HG02981 (cell line): ENCODE measurements around the gene MPZL2.
A peak's percentile ranks its signal among the peaks of the same experiment; 100 is the strongest.

Experiments
- ATAC-seq: cut with Tn5 transposase; IDR thresholded peaks from one replicate; pipeline ENCODE4 v1.9.1; 2021; ENCODE audit warnings: mild to moderate bottlenecking, moderate library complexity; ENCODE audit not compliant: unreplicated experiment

MPZL2 gene

GRCh38 chr11:118243993-118244762 lies 19.9 kb downstream of the MPZL2 start:
- no peak for ATAC-seq

- ATAC-seq = no peak
Measured at GRCh38 chr11:118243161-118243560, 20.9 kb downstream of the MPZL2 start.

GRCh38 chr11:118241764-118242098 lies 22.4 kb downstream of the MPZL2 start:
- no peak for ATAC-seq

GRCh38 chr11:118240999-118241763 lies 22.9 kb downstream of the MPZL2 start:
- peak; percentile 81 for ATAC-seq

- ATAC-seq = no peak
Measured at GRCh38 chr11:118239509-118240205, 24.4 kb downstream of the MPZL2 start.

GRCh38 chr11:118238929-118239328 lies 25.2 kb downstream of the MPZL2 start:
- no peak for ATAC-seq

GRCh38 chr11:118238421-118238820 lies 25.7 kb downstream of the MPZL2 start:
- no peak for ATAC-seq

GRCh38 chr11:118236170-118236569 lies 27.9 kb downstream of the MPZL2 start:
- ATAC-seq = no peak

- ATAC-seq = no peak
Measured at GRCh38 chr11:118234833-118235232, 29.3 kb downstream of the MPZL2 start.

GRCh38 chr11:118233850-118234249 lies 30.2 kb downstream of the MPZL2 start:
- no peak for ATAC-seq

GRCh38 chr11:118233377-118233776 lies 30.7 kb downstream of the MPZL2 start:
- ATAC-seq = no peak

- ATAC-seq = no peak
Measured at GRCh38 chr11:118232659-118233058, 31.4 kb downstream of the MPZL2 start.

- no peak for ATAC-seq
Measured at GRCh38 chr11:118231461-118231860, 32.6 kb downstream of the MPZL2 start.

GRCh38 chr11:118230088-118230487 lies 34.0 kb downstream of the MPZL2 start:
- ATAC-seq = no peak

- ATAC-seq = no peak
Measured at GRCh38 chr11:118229274-118229847, 34.7 kb downstream of the MPZL2 start.

- ATAC-seq = peak; percentile 58
Measured at GRCh38 chr11:118227865-118228785, 36.0 kb downstream of the MPZL2 start.

- ATAC-seq = no peak
Measured at GRCh38 chr11:118226781-118227180, 37.3 kb downstream of the MPZL2 start.

GRCh38 chr11:118226296-118226695 lies 37.8 kb downstream of the MPZL2 start:
- no peak for ATAC-seq

GRCh38 chr11:118224511-118225188 lies 39.4 kb downstream of the MPZL2 start, which contains the start of gene JAML:
Gene JAML, minus strand, starts transcription at chr11:118225011. Its CDS starts 10,145 bp downstream, at chr11:118214866.
- peak; percentile 52 for ATAC-seq

GRCh38 chr11:118223992-118224391 lies 40.1 kb downstream of the MPZL2 start:
- no peak for ATAC-seq
